ENCODE results near the gene SDK2.

The SDK2 gene

DNA sequence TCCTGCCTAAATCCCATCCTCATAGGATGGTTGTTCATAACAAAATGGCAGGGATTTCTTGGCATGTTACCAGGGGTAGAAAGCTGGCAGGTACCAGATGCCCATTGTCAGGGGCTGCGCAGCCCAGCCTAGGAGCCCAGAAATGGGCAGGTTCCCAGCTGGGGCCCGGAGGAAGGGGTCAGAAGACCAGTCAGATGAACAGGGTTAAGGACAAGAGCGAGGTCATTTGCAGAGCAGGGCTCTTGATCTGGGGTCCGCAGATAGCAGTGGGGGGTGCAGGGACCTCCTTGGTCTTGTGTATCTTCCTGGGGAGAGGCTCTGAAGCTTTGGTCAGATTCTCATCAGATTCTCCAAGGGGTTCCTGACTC is 280.1 kb downstream of the SDK2 start:
- DNase-seq (ENCODE audit: low spot score): no peak

GRCh38 chr17:73363442-73364154 is 280.6 kb downstream of the SDK2 start:
- DNase-seq (ENCODE audit: low spot score): no peak

DNA sequence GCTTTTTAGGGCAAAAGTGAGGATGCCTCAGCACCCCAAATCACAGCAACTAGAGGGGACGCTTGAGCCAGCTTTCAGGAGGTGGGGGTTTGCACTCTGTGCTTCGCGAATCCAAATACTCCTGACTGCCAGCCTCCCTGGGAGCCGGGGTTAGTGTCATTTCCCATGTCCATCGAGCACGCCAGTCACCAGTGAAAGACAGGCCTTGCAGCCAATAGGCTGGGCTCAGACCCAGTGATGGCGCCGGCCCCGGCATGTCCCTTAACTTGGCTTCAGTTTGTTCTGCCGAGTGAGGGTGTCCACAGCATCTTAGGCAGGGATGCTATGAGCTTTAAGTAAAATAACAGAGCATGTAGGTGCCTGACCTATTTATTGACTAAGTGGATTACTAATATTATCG is 281.5 kb downstream of the SDK2 start:
- DNase-seq (ENCODE audit: low spot score): no peak

DNA sequence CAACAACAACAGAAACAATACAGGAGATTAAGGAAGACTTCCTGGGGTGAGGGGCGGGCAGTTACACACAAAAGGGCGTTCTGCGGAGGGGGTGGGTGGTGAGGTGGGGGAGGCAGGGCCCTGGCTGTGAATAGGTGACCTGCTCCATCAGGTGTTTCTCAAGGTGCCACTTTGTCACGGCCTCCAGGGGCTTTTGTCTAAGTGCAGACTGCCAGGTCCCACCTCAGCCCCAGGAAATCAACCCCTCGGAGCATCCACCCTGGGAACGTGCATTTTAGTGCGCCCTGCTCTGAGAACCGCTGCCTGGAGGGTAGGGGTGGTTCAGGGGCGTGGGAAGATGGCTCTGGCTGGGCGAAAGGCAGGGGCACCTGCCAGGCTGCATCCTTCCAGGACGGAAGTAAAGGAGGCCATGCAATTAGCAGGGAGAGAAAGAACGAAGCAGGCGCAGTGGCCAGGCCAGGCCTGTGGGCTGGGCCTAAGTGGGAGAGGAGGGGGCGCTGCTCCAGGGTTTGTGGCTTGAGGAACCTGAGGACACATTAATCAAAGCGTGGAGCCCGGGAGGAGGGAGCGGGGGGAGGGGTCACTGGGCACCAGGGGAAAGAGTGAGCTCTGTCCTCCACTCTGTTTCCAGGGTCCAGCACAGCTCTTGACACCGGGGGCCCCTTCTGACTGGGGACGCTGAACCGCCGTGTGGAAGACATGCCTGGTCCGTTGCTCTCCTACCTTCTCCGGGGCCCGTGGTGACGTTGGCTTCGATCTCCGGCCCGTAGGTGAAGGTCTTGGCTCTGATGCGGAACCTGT is 283.1 kb downstream of the SDK2 start:
- no peak for DNase-seq (ENCODE audit: low spot score)

DNA sequence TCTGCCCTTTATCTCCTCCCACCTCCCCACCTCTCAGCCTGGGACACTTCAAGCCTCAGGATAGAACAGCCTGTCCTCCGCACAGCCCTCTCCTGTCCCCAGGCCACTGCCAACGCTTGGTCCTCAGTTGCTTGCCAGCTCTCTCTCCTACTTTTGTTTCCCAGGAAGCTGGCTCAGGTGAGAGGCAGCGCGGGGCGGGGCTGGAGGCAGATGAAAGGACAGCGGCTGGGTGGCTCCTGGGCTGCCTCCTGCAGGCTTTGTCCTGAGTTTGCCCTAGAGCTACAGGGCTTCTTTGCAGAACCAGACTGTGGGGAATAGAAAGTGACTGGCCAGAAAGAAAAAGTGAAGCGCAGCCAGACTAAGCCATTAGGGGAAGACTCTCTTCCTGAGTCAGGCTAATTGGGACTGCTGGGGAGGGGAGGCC is 284.2 kb downstream of the SDK2 start:
- no peak for DNase-seq (ENCODE audit: low spot score)

DNA sequence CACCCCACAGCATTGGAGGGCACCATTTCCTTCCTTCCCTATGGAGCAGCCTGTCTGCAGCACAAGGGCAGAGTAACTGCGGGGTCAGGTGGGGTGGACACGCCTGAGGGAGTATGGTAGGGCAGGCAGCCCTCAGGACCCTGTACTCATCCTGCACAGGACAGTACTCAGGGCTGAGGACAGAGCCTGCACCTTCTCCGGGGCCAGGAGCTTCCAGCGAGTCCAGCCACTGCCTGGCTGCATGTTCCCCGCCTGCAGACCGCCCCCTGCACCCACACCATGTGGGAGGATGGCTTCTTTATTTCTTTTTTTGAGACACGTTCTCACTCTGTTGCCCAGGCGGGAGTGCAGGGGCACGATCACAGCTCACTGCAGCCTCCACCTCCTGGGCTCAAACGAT is 284.9 kb downstream of the SDK2 start:
- no peak for DNase-seq (ENCODE audit: low spot score)

DNA sequence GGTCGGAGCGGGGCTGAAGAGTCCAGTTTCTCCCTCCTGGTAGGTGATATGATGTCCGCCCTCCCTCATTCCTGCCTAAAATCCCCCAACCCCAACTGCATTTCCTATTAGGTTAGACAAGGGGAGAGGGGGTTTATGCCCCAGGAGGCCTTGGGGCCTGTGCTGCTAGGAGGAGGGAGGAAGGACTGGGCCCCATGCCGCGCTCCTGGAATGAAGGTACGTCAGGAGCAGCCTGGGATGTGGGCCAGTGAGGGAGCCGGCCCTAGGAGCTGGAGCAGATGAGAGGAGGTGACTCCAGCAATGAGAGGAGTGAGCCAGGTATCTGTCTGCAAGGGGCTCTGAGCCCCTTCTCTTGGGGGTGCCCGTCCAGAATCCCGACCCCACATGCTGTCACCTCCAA is 285.6 kb downstream of the SDK2 start:
- no peak for DNase-seq (ENCODE audit: low spot score)

- DNase-seq (ENCODE audit: low spot score): no peak
Measured at GRCh38 chr17:73357981-73358380, 286.3 kb downstream of the SDK2 start.

DNA sequence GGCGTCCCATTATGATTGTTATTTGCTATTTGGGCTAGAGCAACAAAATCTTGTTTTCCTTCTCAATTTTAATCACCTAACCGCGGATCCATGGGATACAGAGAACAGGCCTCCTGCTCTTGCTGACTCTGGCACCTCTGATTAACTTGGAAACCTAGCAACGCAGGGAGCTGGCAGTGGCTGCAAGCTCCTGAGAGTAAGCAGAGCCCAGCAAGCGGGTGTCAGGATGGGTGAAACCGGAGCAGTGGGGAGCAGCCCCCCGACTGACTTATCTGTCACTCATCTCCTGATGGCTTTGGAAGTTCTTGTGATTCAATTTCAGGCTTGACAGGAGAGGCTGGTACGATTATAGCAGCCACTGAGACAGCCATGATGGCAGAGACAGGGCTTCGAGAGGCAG is 286.9 kb downstream of the SDK2 start:
- no peak for DNase-seq (ENCODE audit: low spot score)

DNA sequence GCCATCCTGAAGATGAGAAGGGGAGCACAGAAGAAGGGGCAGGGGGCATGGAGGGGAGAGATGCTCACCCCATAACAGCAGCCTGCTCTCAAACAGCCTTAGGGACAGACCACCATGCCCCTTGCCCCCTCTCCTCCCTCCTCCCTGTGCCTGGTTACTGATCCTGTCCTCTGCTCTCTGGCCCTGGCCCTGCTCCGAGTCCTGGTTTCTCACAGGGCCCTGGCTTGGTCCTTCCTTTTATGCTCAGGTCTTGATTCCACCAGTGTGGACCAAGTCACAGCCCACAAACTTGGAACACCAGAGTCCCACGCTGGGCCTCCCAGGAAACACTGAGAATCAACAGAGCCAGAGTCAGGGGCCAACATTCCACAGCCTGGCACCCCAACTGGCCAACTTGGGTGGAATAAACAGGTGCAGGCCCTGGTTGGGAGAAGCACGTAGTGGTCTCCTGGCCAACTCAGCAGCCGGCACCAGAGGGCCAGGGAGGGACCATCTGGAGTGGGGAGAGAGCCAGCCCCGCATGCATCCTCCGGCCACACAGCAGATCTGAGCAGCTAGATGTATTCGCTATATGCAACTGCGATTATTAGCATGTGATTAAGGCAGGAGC is 287.6 kb downstream of the SDK2 start:
- DNase-seq (ENCODE audit: low spot score): no peak

DNA sequence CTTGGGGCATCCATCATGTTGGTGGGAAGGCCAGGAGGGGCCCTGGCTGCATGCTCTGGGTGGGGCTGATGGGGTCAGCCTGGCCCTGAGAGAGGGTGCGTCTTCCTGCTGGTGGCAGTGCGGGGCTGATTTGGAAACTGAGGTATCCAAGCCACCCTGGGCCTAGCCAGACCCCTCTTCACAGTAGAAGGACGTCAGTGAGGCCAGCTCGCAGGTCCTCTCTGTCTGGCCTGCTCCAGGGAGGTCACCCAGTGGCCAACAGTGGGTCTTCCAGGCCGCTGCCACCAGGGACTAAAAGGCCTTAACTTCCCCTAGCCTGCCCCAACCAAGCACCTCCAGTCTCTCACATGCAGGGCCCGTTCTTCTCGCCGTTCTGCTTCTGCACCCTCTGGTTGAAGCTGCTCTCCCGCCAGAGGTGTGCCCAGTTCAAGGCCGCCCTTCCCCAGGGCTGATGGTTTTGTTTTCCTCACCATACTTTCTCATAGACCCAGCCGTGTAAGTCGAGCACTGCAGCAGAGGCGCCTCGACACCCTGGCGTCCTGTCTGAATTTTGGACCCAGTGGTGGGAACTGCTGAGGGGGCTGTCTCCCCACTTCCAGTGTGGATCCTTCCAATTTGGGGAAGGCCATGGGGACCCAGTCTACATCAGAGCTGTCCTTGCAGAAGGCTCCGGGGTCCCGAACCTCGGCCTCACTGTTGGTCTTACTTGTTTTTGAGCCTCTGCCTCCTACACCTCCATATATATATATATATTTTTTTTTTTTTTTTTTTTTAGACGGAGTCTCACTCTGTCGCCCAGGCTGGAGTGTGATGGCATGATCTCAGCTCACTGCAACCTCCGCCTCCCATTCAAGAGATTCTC is 289.6 kb downstream of the SDK2 start:
- DNase-seq (ENCODE audit: low spot score): no peak

- no peak for DNase-seq (ENCODE audit: low spot score)
Measured at GRCh38 chr17:73352261-73352660, 292.0 kb downstream of the SDK2 start.

DNA sequence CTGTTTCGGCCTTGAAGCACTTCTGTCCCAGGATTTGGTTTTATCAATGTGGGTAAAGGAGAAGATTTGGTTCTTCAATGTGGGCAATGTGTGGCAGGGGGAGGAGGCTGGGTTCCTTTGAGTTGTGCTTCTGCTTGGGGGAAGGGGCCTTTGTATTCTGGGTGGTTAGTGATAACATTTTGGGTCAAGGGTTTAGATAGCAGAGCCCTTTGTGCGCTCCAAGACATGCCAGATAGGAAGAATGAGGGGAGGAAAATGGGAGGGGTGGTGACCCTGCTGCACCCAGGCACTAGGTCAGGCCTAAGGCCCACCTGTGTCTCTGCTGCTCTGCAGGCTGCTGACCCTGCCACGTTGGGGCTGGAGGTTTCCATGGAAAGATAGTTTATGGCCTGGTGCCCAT is 292.5 kb downstream of the SDK2 start:
- no peak for DNase-seq (ENCODE audit: low spot score)

- no peak for DNase-seq (ENCODE audit: low spot score)
Measured at GRCh38 chr17:73350864-73351263, 293.4 kb downstream of the SDK2 start.

GRCh38 chr17:73349647-73350046 is 294.6 kb downstream of the SDK2 start:
- DNase-seq (ENCODE audit: low spot score): no peak

DNA sequence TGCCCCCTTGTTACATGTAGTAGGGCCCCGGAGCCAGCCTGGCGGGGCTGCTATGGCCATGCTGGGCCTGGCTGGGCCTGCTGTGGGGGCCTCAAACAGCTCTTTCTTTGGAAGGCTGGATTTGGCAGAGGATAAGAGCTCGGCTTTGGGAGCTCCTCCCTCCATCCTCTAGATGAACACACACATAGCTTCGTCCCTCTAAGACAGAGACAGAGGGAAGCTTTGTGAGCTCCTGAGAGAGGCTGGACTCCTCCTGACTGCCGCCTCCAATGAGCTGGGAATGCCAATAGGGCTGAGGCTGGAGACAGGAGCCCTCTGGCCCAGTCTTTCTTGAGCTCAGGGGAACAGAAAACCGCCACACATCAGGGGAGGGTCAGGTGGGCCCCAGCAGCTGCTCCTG is 295.1 kb downstream of the SDK2 start:
- no peak for DNase-seq (ENCODE audit: low spot score)

DNA sequence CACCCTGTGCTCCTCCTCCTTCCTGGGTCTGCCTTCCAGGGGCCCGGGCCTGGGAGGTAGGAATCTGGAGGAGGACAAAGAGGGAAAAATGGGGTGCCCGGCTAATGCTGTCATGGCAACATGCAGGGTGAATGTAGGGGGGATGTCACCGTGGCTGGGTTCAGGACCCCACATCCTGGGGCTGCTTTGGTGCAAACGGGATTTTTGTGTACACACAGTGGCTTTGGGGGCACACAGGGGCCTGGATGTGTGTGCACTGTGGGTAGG is 295.5 kb downstream of the SDK2 start:
- DNase-seq (ENCODE audit: low spot score): no peak

DNA sequence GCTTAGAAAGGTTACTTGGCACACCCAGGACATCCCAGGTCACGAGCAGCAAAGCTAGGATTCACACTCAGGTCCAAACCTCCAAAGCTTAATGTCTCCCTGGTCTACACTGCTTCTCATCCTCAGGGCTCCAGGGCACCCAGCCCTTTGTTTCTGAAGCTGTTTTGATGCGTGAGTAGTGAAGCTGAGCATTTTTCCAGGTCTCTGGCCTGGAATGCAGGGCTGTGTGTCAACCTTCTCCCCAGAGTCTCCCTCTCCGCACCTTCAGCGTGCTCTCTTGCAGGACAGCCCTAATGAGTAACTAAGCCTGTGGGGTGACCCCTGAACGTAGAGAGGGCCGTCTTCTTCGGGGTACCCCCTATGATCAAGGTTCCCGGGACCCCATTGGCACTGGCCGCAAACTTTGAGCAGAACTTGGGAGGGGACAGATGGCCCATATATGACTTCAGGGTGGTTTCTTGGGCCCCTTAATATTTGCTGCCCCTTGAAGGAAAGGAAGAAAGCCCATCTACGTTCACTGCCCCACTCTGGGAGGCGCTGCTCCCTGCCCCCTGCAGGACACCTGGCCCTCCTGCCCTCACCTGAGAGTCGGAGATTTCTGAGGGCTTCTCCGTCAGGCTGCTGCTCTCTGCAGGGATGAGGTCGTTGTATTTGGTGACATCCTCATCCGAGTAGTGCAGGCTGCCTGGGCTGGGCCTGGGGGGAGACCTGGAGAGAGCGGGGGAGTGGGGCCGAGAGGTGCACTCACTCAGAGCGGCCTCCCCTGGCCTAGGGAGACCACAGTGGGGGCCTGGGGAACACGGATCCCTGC is 296.0 kb downstream of the SDK2 start:
- DNase-seq (ENCODE audit: low spot score): no peak

DNA sequence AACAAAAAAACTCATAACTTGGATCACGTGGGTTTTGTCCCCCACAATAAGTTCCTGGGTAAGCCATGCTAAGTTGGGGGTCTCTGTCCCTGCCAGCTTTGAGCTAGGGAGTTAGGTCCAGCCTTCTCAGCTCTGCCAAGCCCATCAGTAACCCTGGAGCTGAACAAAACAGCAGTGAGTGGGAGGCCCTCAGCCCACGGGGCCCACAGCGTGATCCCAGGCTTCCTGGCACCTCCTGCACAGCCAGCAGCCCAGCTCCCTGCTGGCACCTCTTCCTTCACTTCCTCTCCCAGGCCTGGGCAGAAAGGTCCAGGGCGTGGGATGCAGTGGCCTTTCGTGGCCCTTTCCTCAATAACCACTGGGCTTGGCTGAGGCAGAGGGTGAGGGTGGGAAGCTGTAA is 296.9 kb downstream of the SDK2 start:
- no peak for DNase-seq (ENCODE audit: low spot score)

GRCh38 chr17:73346501-73347162 is 297.6 kb downstream of the SDK2 start:
- DNase-seq (ENCODE audit: low spot score): no peak

DNA sequence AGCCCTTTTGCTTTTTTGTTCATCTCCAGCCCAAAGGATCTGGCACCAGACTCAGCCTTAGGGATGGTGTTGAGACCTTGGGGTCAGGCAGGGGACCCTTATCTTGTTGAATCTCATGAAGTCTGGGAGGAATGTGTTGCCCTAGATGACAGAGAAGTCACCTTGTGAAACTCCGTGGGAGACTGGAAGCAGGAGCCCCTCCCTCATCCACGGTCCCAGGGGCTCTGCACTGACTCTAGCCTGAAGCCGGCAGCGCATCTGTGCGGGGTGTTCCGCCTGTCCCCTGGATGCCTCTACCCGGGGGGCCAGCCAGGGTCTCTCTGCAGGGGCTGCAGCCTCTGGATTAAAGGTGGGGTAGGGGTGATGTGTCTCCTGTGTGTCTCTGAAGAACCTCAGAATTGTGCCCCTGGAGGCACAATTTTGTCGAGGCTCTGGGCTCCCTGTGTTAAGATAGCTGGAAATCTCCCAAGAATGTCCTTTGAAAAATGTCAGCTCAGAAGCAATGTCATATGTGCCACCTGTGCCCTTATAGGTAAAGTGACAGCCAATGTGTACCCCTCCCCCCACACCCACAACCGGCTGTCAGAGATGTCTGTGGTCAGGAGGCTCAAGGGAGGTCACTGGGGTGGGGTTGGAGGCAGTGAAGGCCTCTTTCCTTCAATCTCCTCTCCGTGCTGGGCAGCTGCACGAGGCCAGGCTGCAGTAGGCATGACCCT is 300.3 kb downstream of the SDK2 start:
- DNase-seq (ENCODE audit: low spot score): no peak

Data from hepatic stellate cell (primary cell).